Epithelial cell of umbilical artery (primary cell): ENCODE measurements around the gene C14orf119. TPM values are rescaled to one million over a fixed set of nuclear protein-coding genes. Genes with fewer than 3 reads are reported as not detected.

ENCODE experiments used
- total RNA-seq: library from RNA; depleted of rRNA; stranded (reverse); fragments of >200 nt; gene quantifications from 2 replicates; pipeline ENCODE4 v1.2.3, GENCODE V29; 2014

Gene C14orf119
- total RNA-seq = 48.7 and 60.8 TPM in 2 replicates

GRCh38 chr14:23095196-23096108, at the start of gene C14orf119:
TSS of gene C14orf119 (plus strand) at chr14:23095505. CDS start at chr14:23097659, 2,154 bp downstream.

GRCh38 chr14:23056956-23057756, 38.1 kb upstream of the C14orf119 start, which contains the start of gene CDH24:
TSS of gene CDH24 (minus strand) at chr14:23057520. CDS start at chr14:23055733, 1,787 bp downstream.

GRCh38 chr14:23094666-23095195, 574 bp upstream of the C14orf119 start, which contains the start of gene ACIN1:
TSS of gene ACIN1 (minus strand) at chr14:23095136. CDS start at chr14:23095112, 24 bp downstream.

GRCh38 chr14:23104591-23105347, 9.5 kb downstream of the C14orf119 start, which contains the start of gene CIROP:
TSS of gene CIROP (minus strand) at chr14:23104989. CDS start at chr14:23104920, 69 bp downstream.

GRCh38 chr14:23118506-23119362, 23.4 kb downstream of the C14orf119 start, which contains the start of gene CEBPE:
TSS of gene CEBPE (minus strand) at chr14:23119255. CDS start at chr14:23119091, 164 bp downstream.

Other genes starting within 250 kb of the C14orf119 start
- 37.5 and 40.0 TPM in 2 replicates for gene LRP10, start 223.8 kb upstream of the C14orf119 start, total RNA-seq
- under 0.01 TPM in 1 of 2 replicates, not detected in the other for gene REM2, start 212.3 kb upstream of the C14orf119 start, total RNA-seq
- gene RBM23, start 176.4 kb upstream of the C14orf119 start, total RNA-seq = 53.6 and 188 TPM in 2 replicates
- gene PRMT5, start 166.1 kb upstream of the C14orf119 start, total RNA-seq = 61.9 and 88.7 TPM in 2 replicates
- gene HAUS4, start 138.4 kb upstream of the C14orf119 start, total RNA-seq = 56.8 and 67.9 TPM in 2 replicates
- gene AJUBA, start 113.0 kb upstream of the C14orf119 start, total RNA-seq = 53.6 and 89.1 TPM in 2 replicates
- 4.5 and 5.6 TPM in 2 replicates for gene C14orf93, start 85.4 kb upstream of the C14orf119 start, total RNA-seq
- 287 and 492 TPM in 2 replicates for gene PSMB5, start 60.6 kb upstream of the C14orf119 start, total RNA-seq
- not detected in 2 replicates for gene PSMB11, start 53.3 kb upstream of the C14orf119 start, total RNA-seq
- gene CDH24, start 38.0 kb upstream of the C14orf119 start, total RNA-seq = 7.5 and 12.5 TPM in 2 replicates
- gene ACIN1, start 369 bp upstream of the C14orf119 start, total RNA-seq = 57.5 and 65.7 TPM in 2 replicates
- gene CIROP, start 9.5 kb downstream of the C14orf119 start, total RNA-seq = not detected in 2 replicates
- not detected in 2 replicates for gene CEBPE, start 23.8 kb downstream of the C14orf119 start, total RNA-seq
- 0.65 and 1.7 TPM in 2 replicates for gene SLC7A8, start 88.2 kb downstream of the C14orf119 start, total RNA-seq
- not detected in 2 replicates for gene RNF212B, start 142.4 kb downstream of the C14orf119 start, total RNA-seq
- gene HOMEZ, start 190.6 kb downstream of the C14orf119 start, total RNA-seq = 2.9 and 4.3 TPM in 2 replicates
- 0.76 and 0.97 TPM in 2 replicates for gene PPP1R3E, start 207.4 kb downstream of the C14orf119 start, total RNA-seq
- 13.4 and 16.9 TPM in 2 replicates for gene BCL2L2, start 211.3 kb downstream of the C14orf119 start, total RNA-seq
- 89.3 and 89.7 TPM in 2 replicates for gene PABPN1, start 226.0 kb downstream of the C14orf119 start, total RNA-seq